GM18502 (cell line): Measurements from ENCODE around the gene MACROD2.

Experiments used
- ATAC-seq: cut with Tn5 transposase; IDR thresholded peaks from one replicate; pipeline ENCODE4 v1.9.1; 2021; ENCODE audit warnings: mild to moderate bottlenecking; ENCODE audit not compliant: unreplicated experiment, poor library complexity

MACROD2 gene

DNA sequence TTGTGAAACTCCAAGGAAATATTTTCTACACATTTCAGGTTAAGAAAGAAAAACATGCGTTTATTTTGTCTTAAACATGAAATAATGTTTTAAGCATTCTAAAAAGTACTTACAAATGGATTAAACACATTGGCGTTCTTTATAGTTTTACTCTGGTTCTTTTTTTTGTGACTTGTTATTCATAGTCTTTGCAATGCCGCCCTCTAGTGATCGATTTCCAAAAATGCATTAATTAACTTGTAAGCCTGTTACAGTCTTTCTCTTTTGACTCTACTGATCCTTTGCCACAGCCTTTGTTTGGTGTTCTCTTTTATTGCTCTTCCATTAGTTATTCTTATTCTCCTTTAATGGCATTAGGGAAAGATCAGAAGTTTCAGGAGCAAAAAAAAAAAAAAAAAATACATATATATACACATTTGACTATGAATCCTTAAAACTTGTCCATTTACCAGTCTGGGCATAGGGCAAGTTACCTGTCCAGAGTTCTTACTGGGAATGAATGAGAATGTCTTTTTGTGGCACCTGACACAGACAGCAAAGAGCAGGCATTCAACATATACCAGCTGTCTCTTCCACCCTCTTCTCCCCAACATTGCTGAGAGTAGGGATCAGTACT, 59.9 kb downstream of the MACROD2 start:
- ATAC-seq: peak; percentile 69

DNA sequence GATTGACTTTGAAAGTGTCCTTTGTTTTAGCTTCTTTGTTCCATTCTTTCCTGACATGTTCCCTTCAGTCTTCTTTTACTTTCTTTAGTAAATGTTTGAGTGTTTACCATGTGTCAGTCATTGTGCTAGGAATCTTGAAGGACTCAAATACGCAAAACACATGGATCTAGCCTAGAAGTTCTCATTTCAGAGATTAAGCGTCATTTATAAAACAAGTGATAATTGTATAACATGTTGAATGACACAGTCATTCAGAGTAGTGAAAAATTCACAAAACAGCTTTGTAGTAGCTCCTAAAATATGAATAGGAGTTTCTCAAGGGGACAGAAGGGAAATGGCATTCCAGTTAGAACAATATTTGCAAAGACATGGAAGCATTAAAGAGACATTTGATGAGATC, 66.9 kb downstream of the MACROD2 start:
- ATAC-seq: no peak

DNA sequence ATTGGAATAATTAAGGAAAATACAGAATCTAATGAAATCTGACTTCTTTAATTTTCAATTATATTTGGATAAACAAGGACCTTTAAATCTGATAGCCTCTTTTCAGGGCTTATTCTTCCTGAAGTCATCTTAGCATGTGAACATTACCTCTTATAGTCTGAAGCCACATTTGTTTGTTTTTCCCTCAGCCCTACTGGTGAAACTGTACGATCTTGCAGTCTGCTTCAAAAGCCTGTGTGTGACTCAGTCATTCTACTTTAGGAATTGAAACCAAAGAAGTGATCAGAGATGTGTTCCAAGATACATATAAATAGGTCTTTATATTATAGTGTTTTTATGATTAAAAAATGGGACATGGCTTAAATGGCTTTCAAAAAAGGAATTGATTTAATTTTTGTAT, 67.5 kb downstream of the MACROD2 start:
- no peak for ATAC-seq

DNA sequence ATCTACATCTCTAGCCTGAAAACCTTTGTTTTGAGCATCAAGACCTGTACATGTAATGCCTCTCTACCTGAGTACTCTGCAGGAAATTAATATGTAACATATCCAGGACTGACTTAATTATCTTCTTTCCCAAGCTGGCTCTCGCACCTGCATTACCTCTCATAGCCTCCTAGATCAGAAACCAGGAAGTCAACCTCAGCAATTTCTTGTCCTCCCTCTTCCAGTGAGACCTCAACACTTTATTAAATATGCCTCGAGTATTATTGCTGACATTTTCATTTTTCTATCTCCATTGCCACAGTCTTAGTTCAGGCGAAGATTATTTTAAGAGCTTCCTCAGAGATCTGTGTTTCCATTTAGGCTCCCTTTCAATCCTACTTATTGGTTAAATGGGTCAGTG, 69.0 kb downstream of the MACROD2 start:
- no peak for ATAC-seq

DNA sequence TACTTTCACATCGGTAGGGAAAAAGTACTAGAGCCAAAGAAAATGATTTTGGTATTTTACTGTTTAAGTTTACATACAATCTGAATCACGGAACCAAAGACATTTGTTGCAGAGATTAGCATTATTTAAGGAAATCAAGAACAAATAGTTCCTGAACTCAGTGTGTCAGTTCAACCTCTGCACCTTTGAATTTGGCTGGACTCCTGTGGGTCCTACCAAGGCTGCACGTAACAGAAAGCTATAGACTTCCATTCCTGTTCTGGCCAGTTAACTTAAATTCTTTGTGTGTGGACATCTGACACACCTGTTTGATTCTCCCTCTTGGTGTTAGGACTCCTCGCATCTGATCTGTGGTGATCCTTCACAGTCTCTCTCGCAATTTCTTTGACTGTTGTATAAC, 69.6 kb downstream of the MACROD2 start:
- no peak for ATAC-seq

DNA sequence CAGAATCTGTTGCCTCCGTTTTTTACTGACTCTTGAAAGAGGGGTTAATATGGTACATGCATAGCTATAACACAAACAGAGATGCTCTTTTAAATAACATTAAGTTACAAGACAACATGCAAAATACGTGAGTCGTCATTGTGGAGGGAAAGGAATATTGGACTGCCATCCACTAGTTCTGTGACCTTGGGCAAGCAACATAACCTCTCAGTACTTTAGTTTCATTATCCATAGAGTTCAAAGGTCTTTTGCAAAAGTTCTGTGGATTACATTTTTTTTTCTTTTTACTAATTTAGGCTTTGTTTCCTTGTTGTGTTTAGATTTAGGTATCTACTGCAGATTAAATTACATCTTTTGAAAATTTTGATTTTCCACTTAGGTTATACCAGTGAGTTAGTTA, 70.5 kb downstream of the MACROD2 start:
- ATAC-seq: no peak

DNA sequence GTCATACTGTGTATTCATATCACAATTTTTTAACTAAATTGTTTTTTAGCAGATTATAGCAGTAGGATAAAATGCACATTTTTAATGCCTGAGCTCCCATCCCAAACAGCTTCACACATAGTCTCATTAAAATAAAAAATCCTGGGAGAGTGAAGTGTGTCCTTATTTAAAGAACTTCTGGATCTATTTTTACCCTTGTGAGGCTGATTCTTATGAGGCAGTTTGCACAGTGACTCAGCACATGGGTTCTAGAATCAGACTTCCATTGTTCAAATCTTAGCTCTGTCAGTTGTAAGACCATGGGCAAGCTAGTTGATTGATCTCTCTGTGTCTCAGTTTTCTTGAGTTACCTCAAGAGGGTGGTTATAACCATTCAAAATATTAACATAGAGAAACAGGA, 72.3 kb downstream of the MACROD2 start:
- no peak for ATAC-seq

DNA sequence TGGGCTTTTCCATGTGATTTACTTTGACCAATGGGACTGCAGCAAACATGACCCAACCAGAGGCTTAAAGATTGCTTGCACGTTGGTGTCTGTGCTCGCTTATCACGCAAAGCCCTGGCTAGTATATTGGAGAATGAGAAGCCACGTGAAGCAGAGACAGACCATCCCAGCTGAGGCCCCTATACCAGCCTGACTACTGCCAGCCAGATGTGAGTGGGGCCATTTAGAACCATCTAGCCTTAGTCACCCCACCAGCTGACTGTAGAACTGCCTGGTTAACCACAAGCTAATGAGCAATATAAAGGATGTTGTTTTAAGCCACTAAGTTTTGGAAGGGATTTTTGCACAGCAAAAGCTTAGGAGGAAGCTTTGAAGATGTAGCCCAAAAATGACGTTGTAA, 74.5 kb downstream of the MACROD2 start:
- ATAC-seq: no peak

DNA sequence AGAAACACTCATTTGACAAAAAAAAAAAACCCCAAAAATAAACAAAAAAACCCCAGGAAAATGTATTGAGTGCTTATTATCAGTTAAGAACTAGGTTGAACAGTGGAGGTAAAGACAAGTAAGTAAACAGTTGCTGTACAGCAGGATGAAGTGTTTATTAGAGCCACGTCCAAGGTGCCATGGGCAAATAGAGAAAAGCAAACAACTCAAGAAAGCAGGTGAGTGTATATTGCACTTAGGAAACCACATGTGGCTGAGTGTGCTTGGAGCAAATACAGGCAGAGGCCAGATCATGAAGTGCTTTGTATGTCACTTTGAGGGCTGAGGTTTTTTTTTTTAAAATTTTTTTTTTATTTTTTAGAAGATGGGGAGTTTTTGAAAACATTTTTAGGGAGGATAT, 98.3 kb downstream of the MACROD2 start:
- no peak for ATAC-seq

DNA sequence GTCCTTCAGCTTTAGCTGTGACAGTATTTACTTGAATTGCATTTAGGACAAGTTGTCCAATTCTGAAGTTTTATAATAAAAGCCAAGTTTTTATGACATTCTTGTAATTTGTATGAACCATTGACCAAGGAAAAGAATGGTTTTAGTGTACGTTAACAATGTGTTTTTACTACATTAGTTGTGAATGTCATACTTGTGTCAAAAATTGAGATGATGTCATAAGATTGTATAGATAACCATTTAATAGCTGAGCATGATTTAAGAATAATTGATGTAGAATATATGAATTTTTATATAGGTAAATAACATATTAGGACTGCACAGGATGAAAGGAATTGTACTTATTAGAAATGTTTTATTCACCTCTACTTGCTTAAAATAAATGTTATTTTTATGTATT, 102.9 kb downstream of the MACROD2 start:
- no peak for ATAC-seq

DNA sequence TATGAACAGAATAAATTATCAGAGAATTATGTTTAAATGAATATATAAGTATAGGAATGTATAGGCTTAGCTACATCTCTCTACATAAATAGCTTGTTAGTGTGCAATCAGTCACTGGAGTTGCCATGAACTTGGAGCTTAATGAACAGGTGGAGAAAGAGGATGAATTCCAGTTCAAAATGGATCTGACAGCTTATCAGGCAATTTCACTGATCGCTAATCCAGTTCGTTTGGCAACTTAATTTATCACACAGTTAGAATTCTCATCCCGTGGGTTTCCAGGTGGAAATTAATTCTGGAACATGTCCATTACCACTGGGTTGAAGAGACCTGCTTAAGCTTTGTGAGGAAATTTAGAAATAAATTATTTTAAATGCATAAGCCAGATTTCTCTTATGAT, 118.1 kb downstream of the MACROD2 start:
- no peak for ATAC-seq

DNA sequence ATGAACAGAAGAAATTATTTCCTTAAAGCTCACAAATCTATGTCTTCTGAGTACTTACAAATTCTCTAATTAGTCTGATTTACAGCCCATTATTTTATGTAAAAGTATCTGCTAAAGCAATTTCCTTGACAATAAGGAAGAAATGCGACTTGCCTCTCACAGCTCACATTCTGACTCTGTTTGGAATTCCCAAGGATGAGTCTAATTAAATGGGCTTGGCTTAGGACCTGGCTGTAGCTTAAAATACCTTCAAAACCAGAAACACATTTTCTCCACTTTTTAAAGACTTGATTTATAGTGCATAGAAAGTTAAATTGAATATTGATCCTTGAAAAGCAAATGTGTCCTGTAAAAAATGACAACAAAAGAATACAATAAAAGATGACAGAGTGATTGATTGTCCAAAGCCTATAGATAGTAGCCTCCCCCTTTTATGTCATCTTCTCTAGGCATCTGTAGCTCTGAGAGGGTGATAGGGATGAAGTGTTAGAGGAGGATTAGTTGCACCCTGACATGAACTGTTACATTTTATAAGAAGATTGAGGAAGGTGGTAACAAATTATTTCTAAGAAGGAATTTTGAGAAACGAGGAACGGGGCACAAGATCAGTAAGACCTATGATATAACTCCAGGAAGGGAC, 118.9 kb downstream of the MACROD2 start:
- no peak for ATAC-seq

DNA sequence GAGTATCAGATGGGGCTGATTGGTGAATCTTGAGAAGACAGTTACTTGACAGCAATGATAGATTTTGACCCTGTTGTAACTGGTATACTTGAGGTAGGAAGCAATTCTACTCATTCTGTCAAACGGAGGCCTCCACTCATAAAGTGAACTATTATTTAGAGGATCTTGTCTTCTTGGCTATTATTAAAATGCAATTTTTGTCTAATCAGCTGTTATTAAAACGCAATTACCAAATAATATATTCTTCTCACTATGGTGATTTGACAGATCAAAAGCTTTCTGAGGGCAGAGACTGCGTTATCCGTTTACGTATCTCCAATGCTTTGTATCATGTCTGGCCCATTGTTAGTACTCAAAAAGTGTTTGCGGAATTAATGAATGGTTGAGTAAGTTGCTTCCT, 120.7 kb downstream of the MACROD2 start:
- no peak for ATAC-seq

DNA sequence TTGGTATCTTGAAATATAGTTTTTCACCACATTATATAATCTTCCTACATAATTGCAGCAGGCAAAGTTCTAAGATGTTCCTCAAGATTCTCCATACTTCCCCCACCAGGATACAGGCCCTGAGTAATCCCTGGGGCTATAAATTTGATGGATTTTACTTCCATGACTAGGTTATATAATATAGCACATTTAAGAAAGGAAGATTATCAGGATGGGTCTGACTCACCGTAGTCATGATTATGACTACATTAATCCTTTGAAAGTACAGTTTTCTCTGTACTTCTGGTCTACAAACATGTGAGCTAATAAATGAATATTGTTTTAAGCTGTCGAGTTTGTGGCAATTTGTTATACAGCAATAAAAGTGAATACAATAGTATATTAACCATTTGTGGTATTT, 122.5 kb downstream of the MACROD2 start:
- no peak for ATAC-seq

DNA sequence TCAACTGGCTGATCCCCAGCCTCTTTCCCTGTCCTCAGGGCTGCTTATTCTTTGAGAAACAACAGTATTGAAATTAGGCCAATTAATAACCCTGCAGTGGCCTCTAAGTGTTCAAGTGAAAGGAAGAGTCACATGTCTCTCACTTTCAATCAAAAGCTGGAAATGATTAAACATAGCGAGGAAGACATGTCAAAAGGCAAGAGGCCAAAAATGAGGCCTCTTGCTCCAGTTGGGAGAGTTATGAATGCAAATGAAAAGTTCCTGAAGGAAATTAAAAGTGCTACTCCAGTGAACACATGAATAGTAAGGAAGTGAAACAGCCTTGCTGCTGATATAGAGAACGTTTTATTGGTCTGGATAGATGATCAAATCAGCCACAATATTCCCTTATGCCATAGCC, 131.5 kb downstream of the MACROD2 start:
- ATAC-seq: no peak

DNA sequence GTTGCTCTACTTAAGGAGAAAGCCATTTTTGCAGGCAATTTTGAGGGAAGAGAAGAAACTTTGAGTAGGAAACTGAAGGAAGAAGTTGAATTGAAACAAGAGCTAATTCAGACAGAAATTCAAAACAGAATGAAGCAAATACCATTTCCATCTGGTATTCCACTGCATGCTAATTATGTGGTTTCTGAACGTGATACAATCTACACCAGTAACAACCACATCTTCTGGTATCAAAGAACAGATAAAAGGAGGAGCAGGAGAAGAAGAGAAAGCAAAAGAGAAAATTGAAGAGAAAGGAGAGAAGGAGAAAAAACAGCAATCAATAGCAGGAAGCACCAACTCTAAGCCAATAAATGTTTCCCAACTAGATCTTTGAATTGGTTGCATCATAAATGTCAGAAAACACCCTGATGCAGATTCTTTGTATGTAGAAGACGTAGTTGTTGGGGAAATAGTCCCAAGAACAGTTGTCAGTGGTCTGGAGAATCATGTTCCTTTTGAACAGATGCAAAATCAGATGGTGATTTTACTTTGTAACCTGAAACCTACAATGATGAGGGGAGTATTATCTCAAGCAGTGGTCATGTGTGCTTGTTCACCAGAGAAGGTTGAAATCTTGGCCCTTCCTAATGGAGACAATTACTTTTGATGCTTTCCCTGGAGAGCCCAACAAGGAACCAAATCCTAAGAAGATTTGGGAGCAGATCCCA, 132.4 kb downstream of the MACROD2 start:
- ATAC-seq: no peak

DNA sequence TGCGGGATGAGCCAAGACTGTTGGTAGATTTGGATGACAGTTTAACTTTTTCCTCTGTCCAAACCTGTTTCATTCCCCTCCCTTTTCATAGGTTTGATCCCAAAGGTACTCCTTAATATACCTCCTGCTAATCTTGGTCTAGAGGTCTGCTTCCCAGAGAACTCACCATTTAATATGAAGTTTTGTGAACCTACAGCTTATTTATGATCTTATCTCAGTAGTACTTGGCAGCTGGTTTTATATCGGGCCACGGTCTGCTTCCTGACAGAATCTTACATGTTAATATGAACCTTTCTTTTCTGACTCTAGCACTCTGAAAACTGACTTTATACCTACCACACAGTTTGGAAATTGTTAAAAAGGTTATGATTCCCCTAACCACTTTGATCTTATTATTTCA, 138.7 kb downstream of the MACROD2 start:
- no peak for ATAC-seq

DNA sequence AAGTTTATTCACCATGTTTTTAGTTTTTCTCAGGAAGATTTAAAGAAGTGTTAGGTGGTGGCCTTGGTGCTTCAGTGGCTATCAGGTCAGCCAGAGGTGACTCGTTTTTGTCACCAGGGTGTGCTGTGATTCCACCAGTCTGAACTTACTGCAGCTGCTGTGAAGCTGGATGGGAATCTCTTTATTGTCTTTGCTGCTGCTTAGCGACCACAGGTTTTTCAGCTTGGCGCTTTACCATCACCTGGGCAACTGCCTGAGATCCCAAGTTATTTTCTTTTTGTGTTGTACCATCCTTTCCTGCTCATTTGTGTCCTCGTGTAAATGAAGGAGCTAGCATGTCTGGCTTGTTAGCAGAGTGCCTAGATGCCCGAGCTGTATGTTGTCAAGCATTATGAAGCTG, 146.9 kb downstream of the MACROD2 start:
- peak; percentile 44 for ATAC-seq

DNA sequence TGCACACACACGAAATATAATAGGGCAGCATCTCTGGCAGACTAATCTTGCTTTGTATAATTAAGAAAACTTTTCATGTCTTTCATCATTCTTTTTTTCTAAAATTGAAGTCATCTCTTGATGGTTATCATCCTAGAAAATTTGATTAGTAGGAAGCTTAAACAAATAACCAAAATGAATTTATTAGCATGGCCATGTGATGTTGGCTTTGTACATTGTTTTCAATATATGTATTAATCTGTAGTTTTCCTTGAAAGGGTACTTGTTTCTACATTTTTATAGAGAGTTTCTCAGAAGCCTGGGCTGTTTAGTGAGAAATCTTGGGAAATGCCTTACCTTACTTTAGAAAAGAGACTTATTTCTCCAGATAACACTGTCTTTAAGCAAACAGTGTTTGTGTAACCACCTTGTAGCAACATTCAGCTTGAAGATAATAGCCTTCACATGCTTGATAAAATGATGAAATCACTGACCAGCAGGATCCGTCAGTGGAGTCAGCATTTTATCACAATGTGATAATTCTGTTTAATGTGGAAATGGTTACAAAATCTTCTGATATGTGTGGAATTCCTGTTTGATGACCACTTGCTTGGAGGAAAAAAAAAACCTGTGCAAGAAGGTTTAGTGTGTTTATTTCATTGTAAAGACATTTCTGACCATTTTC, 147.8 kb downstream of the MACROD2 start:
- ATAC-seq: no peak

DNA sequence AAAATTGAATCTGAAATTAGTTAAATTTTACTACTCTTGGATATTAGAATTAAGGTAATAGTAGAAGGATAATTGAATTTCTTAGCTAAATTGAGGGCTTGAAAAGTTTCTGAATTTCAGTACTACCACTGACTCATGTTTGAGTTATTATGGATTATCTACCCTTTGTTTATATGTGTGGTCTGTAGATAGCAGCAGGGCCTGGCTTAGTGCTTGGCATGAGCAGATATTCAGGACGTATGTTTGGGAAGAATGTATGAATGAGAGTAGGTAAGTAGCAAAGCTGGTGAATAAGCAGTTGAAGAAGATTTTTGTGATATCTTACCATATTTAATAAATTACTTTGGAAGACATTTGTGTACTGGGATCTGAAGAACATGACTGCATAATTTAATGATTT, 152.7 kb downstream of the MACROD2 start:
- ATAC-seq: no peak

DNA sequence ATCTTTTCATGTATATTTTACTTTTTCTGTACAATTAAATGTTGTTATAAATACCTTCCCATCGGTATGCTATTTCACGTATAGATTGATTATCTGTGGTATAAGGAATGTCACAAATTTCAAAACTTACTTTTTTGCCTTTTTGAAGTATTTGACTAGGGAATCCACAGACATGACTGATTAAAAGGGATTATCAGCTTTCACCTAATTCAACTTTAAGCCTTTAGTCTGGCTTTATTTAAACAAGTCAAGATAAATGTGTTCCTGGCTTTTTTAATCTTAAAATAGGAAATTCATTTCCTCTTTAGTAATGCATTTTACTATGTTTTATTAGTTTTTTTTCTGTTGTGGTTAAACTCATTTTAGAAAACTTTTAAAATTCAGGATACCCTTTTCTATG, 160.0 kb downstream of the MACROD2 start:
- ATAC-seq: no peak
